UCSD-AML1 (cell line): ENCODE measurements around the gene CRYBG3.
"Not testable (repeated sequence)": the region's sequence is repeated elsewhere in the genome, so short reads cannot be mapped to it uniquely, and the experiment has no call there.

ENCODE experiments used
- DNase-seq: peaks from one replicate; lab custom pipeline; 2025; ENCODE audit not compliant: unreplicated experiment; lab: John Stamatoyannopoulos, UW

The CRYBG3 gene

GRCh38 chr3:97821774-97822358 is at the start of gene CRYBG3:
TSS of gene CRYBG3 (plus strand) at chr3:97822011. CDS start at chr3:97822207, 196 bp downstream.
- peak; percentile 90 for DNase-seq

DNA sequence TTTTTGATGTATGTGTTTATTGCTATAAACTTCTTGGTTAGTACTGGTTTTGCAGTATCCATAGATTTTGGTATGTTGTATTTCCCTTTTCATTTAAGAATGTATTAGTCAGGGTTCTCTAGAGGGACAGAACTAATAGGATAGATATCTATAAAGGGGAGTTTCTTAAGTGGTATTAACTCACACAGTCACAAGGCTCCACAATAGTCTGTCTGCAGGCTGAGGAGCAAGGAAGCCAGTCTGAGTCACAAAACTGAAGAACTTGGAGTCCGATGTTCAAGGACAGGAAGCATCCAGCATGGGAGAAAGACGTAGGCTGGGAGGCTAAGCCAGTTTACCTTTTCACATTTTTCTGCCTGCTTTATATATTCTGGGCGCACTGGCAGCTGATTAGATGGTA is 48.9 kb upstream of the CRYBG3 start:
- no peak for DNase-seq

DNA sequence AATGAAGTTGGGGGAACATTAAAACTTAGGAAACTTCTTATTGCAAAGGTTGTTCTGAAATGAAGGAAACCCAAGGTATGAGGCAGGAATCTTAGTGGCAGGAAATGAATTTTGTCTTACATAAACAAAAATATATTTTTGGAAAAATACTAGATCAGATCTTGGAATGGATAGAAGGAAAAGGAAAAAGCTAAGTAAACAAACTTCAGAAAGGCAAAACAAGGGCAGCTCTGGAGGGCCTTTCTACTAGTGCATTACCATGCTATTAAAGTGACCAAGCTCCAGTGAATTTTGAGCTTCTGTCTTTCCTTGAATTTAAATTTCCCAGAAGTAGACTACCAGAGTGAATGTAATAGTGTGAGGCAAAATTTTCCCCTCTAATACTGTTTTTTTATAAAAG is 43.7 kb upstream of the CRYBG3 start:
- no peak for DNase-seq

- no peak for DNase-seq
These were observed 28.3 kb upstream of the CRYBG3 start for GRCh38 chr3:97793420-97794019.

GRCh38 chr3:97795951-97796350 is 25.9 kb upstream of the CRYBG3 start:
- no peak for DNase-seq

DNA sequence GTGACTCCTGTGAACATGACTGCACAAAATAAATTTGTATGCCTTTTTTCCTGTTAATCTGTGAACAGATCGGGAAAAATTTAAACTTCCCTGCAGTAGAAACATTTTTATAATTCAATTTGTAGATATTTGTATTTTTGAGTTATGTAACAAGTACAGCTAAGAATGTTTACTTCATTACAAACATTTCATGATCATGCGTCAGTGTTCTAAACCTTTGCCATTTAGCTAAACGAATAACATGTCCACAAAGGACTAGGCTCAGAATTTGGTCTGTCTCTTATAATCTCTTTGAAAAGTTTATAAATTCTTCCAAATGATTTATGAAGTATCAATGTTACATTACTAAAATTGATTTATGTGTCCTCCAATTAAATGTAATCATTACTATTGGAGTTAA is 17.3 kb upstream of the CRYBG3 start:
- no peak for DNase-seq

- no peak for DNase-seq
These were observed 10.9 kb upstream of the CRYBG3 start for GRCh38 chr3:97810779-97811390.

DNA sequence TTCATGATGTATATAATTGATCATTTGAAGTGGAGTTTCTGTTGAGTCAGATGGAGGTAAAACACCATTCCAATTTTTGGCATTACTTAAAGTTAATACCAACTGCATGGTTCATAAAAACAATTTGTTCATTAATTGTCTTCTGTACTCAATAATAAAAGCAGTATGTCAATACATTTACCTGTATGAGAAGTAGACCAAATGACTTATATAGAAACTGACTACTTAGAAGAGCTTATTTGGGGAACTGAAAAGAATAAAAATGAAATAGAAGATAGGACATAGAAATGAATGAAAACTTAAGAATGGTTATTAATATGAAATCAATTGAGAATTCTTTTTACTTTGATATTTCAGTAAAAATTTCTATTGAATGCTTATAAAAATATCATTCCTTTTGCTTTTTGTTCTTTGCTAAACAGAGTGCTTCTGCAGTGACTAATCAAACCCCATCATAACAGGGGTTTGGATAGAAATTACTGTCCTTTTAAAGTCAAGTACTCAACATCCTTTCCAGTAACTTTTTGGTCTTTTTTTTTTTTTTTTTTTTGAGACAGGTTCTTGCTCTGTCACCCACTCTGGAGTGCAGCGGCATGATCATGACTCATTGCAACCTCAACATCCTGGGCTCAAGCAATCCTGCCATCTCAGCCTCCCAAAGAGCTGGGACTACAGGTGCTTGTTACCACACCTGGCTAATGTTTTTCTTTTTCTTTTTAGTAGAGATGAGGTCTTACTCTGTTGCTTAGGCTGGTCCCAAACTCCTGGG is 6.5 kb upstream of the CRYBG3 start:
- DNase-seq = no peak

- no peak for DNase-seq
These were observed 5.0 kb upstream of the CRYBG3 start for GRCh38 chr3:97816811-97817210.

GRCh38 chr3:97817965-97818364 is 3.8 kb upstream of the CRYBG3 start:
- no peak for DNase-seq

DNA sequence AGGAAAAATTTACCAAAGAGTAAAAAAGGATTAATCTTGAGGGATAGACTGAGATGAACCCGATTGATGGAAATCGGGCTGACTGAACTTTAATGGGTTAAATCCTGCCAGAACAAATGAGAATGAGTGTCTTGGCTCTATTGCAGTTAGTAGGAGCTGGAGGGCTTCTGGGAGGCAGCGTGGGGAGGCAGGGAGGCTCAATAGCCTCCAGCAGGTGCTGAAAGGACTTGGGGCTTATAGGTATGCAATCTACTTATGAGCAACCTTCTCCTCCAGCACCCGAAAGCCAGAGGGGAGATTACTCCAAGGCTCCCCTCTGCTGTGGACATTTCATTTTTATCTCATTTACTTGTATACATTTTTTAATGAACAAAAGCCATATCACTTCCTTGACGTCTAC is 1.0 kb upstream of the CRYBG3 start:
- no peak for DNase-seq

- DNase-seq = peak; percentile 79
These were observed 481 bp upstream of the CRYBG3 start for GRCh38 chr3:97821287-97821773.

DNA sequence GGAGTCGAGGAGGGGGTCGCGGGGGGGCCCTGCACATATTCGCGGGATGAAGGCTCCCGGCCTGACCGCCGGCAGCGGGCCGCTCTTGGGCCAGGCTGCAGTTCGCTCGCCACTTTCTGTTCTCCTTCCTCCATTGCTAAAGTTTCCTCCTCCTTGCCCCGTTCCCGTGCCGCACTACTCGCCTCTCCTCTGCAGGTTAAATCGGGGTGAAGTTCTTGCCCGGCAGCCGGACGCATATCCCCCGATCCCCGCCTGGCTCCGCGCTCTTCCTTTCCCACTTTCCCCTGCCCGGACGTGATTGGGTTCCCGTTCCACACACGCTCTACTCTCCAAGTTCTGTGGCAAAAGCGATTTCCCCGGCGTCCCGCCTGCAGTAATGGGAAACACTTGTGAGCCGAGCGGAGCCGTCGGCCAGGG is 556 bp downstream of the CRYBG3 start:
- DNase-seq = peak; percentile 63

- DNase-seq = peak; percentile 7
These were observed 1.5 kb downstream of the CRYBG3 start for GRCh38 chr3:97823046-97824004.

DNA sequence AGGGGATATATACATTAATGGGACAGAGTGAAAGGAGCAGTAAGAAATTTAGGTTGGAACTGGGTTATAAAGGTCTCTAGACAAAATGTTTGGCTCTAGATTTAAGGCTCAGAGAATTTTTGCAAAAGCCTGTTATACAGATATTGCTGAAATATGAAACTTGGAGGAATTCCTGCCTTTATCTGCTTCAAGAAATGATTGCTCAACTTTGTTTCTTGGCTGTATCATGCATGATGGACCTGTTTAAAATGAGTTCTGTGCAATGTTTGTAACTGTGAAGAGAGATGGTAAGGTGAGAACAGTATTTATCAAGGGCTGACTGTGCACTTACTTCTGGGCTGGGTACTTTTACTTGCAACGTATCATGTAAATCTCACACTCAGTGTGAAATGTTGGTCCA is 3.3 kb downstream of the CRYBG3 start:
- DNase-seq = no peak

GRCh38 chr3:97827741-97828471 is 6.1 kb downstream of the CRYBG3 start:
- no peak for DNase-seq

DNA sequence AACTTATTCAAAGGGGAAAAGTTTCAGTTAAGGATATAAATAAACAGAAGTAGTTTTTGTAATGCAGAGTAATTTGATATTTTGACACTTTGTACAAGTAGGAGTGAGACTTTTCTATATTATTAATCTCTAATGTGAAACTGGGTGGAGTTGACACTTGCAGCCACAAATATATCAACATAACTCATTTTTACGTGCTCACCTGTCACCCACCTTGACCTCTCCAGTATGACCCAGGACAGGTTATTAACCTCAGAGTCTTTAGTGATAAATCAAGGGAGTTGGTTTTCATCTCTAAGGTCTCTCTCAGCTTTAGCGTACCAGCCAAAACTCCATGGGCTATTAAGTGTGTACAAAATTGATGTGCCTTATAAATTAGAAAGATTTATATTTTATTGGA is 7.4 kb downstream of the CRYBG3 start:
- no peak for DNase-seq

GRCh38 chr3:97830638-97831037 is 8.8 kb downstream of the CRYBG3 start:
- DNase-seq = no peak

GRCh38 chr3:97831140-97831539 is 9.3 kb downstream of the CRYBG3 start:
- no peak for DNase-seq

- not testable (repeated sequence) for DNase-seq
These were observed 11.4 kb downstream of the CRYBG3 start for GRCh38 chr3:97833184-97833583.
